OCI-LY3 (cell line): ENCODE results near the gene GDF15.

Experiments
- EZH2phosphoT487 ChIP-seq: fragments of 200-600 bp; shearing (Covaris generic); IDR thresholded peaks from 2 replicates; pipeline ENCODE4 v1.6.1; 2018; ENCODE audit warnings: antibody characterized with exemption, mixed run types, low read depth
- TF ChIP-seq, protein P1 (sequence below): fragments of 200-600, 300-600 bp; sonication (generic); IDR thresholded peaks from 2 replicates; pipeline ENCODE4 v1.5.1; 2014; ENCODE audit warnings: antibody characterized with exemption, low read length, low read depth

DNA sequence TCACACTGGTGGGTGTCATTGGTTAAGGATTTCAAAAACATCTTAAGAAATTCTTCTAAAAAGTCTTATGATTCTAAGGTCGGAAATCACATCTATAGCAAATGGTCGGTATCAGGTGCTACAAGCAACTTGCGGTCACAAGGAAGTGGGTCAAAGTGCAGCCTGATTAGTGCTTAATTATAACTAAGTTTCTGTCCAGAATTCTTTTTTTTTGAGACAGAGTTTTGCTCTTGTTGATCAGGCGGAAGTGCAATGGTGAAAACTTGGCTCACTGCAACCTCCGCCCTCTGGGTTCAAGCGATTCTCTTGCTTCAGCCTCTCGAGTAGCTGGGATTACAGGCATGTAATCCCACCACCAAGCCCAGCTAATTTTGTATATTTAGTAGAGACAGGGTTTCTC lies 1.2 kb upstream of the GDF15 start:
- TF ChIP-seq, protein P1, sequence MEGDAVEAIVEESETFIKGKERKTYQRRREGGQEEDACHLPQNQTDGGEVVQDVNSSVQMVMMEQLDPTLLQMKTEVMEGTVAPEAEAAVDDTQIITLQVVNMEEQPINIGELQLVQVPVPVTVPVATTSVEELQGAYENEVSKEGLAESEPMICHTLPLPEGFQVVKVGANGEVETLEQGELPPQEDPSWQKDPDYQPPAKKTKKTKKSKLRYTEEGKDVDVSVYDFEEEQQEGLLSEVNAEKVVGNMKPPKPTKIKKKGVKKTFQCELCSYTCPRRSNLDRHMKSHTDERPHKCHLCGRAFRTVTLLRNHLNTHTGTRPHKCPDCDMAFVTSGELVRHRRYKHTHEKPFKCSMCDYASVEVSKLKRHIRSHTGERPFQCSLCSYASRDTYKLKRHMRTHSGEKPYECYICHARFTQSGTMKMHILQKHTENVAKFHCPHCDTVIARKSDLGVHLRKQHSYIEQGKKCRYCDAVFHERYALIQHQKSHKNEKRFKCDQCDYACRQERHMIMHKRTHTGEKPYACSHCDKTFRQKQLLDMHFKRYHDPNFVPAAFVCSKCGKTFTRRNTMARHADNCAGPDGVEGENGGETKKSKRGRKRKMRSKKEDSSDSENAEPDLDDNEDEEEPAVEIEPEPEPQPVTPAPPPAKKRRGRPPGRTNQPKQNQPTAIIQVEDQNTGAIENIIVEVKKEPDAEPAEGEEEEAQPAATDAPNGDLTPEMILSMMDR: no peak
- TF ChIP-seq EZH2phosphoT487: no peak
